SU-DHL-6 (cell line): ENCODE results near the gene GJA9.

Experiments used
- EZH2phosphoT487 ChIP-seq: fragments of 200-600 bp; sonication (generic), shearing (Covaris generic); conservative IDR thresholded peaks from 2 replicates; pipeline ENCODE4 v1.6.1; 2018; ENCODE audit warnings: mild to moderate bottlenecking, antibody characterized with exemption, low read length, moderate library complexity, mixed read lengths
- TF ChIP-seq, protein P1 (sequence below): fragments of 200-600 bp; sonication (generic); IDR thresholded peaks from one replicate; pipeline ENCODE4 v1.5.1; 2017; ENCODE audit warnings: antibody characterized with exemption, mild to moderate bottlenecking, low read length, moderate library complexity; ENCODE audit not compliant: insufficient read depth, poor library complexity, severe bottlenecking

DNA sequence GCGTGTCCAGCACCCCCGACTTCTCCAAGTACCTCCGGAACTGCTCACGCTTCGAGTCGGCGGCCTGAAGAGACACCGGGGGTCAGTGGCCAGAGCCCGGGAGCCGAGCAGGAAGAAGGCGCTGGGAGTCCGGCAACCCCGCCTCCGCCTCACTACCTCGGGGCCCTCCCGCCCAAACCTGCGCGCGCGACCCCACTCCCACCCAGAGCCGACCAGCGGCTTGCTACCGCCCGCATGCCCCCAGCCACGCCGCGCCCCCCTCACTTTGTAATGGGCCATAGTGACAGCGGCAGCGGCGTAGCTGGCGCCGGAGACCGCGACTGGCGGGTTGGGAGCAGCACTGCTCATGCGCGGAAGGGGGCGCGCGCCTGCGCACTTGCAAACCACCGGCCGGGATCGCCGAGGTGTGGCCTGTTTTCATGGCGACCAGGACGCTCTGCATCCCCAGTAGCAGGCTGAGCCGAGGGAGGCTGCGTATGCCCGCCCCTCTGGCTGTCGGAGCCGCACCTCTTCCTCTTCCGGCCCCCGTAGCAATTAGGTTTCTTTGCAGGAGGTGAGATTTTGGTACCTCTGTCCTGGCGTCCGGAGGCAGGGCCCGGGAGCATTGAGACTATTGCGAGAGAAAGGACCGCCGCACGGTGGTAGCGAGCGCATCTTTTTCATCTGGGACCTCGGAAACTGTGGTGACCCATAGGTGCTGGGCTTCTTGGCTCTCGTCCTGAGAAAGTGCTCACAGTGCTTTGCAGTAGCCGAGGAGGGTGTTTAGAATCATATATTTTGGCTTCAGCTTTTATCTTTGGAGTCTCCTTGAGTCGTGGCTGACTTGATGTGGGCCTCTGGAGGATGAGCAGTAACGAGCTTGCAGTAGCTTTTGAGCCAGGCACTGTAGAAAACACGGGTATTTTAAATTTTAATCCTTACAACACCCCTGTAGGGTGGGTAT is 8.1 kb downstream of the GJA9 start, which contains the start of gene MYCBP:
- no peak for TF ChIP-seq EZH2phosphoT487
- TF ChIP-seq, protein P1, sequence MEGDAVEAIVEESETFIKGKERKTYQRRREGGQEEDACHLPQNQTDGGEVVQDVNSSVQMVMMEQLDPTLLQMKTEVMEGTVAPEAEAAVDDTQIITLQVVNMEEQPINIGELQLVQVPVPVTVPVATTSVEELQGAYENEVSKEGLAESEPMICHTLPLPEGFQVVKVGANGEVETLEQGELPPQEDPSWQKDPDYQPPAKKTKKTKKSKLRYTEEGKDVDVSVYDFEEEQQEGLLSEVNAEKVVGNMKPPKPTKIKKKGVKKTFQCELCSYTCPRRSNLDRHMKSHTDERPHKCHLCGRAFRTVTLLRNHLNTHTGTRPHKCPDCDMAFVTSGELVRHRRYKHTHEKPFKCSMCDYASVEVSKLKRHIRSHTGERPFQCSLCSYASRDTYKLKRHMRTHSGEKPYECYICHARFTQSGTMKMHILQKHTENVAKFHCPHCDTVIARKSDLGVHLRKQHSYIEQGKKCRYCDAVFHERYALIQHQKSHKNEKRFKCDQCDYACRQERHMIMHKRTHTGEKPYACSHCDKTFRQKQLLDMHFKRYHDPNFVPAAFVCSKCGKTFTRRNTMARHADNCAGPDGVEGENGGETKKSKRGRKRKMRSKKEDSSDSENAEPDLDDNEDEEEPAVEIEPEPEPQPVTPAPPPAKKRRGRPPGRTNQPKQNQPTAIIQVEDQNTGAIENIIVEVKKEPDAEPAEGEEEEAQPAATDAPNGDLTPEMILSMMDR, result no peak
